DOHH2 (cell line): ENCODE results near the gene TJAP1.

Experiments
- H3F3A ChIP-seq: fragments of 200-600 bp; sonication (generic), shearing (Covaris generic); 2 replicates; pipeline ENCODE4 v1.6.0; 2016; ENCODE audit warnings: antibody characterized with exemption, mild to moderate bottlenecking; ENCODE audit not compliant: control insufficient read depth, insufficient read depth
- H3K27ac ChIP-seq: fragments of 200-600 bp; sonication (generic); 2 replicates; pipeline ENCODE4 v1.5.1; 2014; ENCODE audit warnings: low read depth, mild to moderate bottlenecking, low read length, moderate library complexity
- H3K27me3 ChIP-seq: fragments of 200-600 bp; sonication (generic); 2 replicates; pipeline ENCODE4 v1.6.1; 2014; ENCODE audit warnings: mild to moderate bottlenecking, low read length, mixed read lengths; ENCODE audit not compliant: control insufficient read depth
- H3K36me3 ChIP-seq: fragments of 200-600 bp; sonication (generic); 2 replicates; pipeline ENCODE4 v1.6.1; 2014; ENCODE audit warnings: mild to moderate bottlenecking, low read length, moderate library complexity, mixed read lengths; ENCODE audit not compliant: control insufficient read depth
- H3K4me1 ChIP-seq: fragments of 200-600 bp; sonication (generic); 2 replicates; pipeline ENCODE4 v1.6.1; 2014; ENCODE audit warnings: mild to moderate bottlenecking, low read length, mixed read lengths; ENCODE audit not compliant: control insufficient read depth
- H3K4me2 ChIP-seq: fragments of 200-600 bp; sonication (generic); 2 replicates; pipeline ENCODE4 v1.6.0; 2014; ENCODE audit warnings: mild to moderate bottlenecking, low read length, moderate library complexity
- H3K4me3 ChIP-seq: fragments of 200-600 bp; sonication (generic); 2 replicates; pipeline ENCODE4 v1.5.1; 2014; ENCODE audit warnings: mild to moderate bottlenecking, low read length, mixed read lengths
- H3K79me2 ChIP-seq: fragments of 200-600 bp; sonication (generic); 2 replicates; pipeline ENCODE4 v1.6.1; 2014; ENCODE audit warnings: mild to moderate bottlenecking, low read length, mixed read lengths; ENCODE audit not compliant: control insufficient read depth
- H3K9me2 ChIP-seq: fragments of 200-600 bp; sonication (generic); replicated peaks from 2 replicates; pipeline ENCODE4 v1.6.1; 2014; ENCODE audit warnings: mild to moderate bottlenecking, low read length, mixed read lengths; ENCODE audit not compliant: control insufficient read depth
- H3K9me3 ChIP-seq: fragments of 200-600 bp; sonication (generic); 2 replicates; pipeline ENCODE4 v1.6.1; 2014; ENCODE audit warnings: antibody characterized with exemption, low read length, mixed read lengths; ENCODE audit not compliant: control insufficient read depth, insufficient read depth
- H4K20me1 ChIP-seq: fragments of 200-600 bp; sonication (generic); 2 replicates; pipeline ENCODE4 v1.6.0; 2014; ENCODE audit warnings: low read depth, mild to moderate bottlenecking, antibody characterized with exemption, low read length, moderate library complexity; ENCODE audit not compliant: control insufficient read depth, insufficient read depth
- CTCF ChIP-seq: fragments of 200-600 bp; sonication (generic); IDR thresholded peaks from one replicate; pipeline ENCODE4 v1.5.1; 2014; ENCODE audit warnings: antibody characterized with exemption, mild to moderate bottlenecking, low read depth, low read length; ENCODE audit not compliant: poor library complexity, severe bottlenecking
- EZH2phosphoT487 ChIP-seq: fragments of 200-600 bp; sonication (generic); IDR thresholded peaks from 2 replicates; pipeline ENCODE4 v1.6.1; 2017; ENCODE audit warnings: borderline replicate concordance, mild to moderate bottlenecking, antibody characterized with exemption, low read length, moderate library complexity, mixed read lengths

The TJAP1 gene

GRCh38 chr6:43516697-43517504 is 39.5 kb downstream of the TJAP1 start, which contains the start of the genes POLR1C and YIPF3:
TSS of gene POLR1C (plus strand) at chr6:43517089. CDS start at chr6:43517110, 21 bp downstream.
TSS of gene YIPF3 (minus strand) at chr6:43516926. CDS start at chr6:43516807, 119 bp downstream.
- H3K4me3 ChIP-seq = peak within 1 kb of the TSS; percentile 99
- H3K4me1 ChIP-seq = peaks cover 23% of the 10 kb centered on the region
- H3K27ac ChIP-seq = peak within 1 kb of the TSS; percentile 42
- peak within 1 kb of the TSS; percentile 91 for H3K4me2 ChIP-seq
- peaks cover 7% of the 10 kb centered on the region; the same call in 1 of the 2 replicates for H3F3A ChIP-seq
- TF ChIP-seq EZH2phosphoT487 = no peak
- H3K27me3 ChIP-seq = no peaks in the 10 kb centered on the region
- H4K20me1 ChIP-seq = peaks cover 4% of the 10 kb centered on the region; the same call in 1 of the 2 replicates
- peaks cover 60% of the 10 kb centered on the region for H3K79me2 ChIP-seq
- peaks cover 87% of the 10 kb centered on the region for H3K36me3 ChIP-seq
- H3K9me3 ChIP-seq = no peaks in the 10 kb centered on the region
- no peaks in the 10 kb centered on the region for H3K9me2 ChIP-seq

GRCh38 chr6:43517505-43518357 is 40.4 kb downstream of the TJAP1 start:
- Histone ChIP-seq H3F3A (peaks cover 7% of the 10 kb centered on the region; the same call in 1 of the 2 replicates), H3K4me2 (peak overlapping the region; percentile 91), H4K20me1 (peaks cover 4% of the 10 kb centered on the region; the same call in 1 of the 2 replicates), H3K27ac (peak overlapping the region; percentile 42), H3K9me3 (no peaks in the 10 kb centered on the region), H3K4me1 (peaks cover 23% of the 10 kb centered on the region), H3K79me2 (peaks cover 60% of the 10 kb centered on the region), H3K9me2 (no peaks in the 10 kb centered on the region), H3K36me3 (peaks cover 87% of the 10 kb centered on the region), H3K27me3 (no peaks in the 10 kb centered on the region), H3K4me3 (peak overlapping the region; percentile 99)
- TF ChIP-seq CTCF = no peak
- TF ChIP-seq EZH2phosphoT487 = no peak

- H3K79me2 ChIP-seq = peaks cover 53% of the 10 kb centered on the region
Measured at GRCh38 chr6:43520097-43520496, 42.7 kb downstream of the TJAP1 start.

More at GRCh38 chr6:43520097-43520496, 42.7 kb downstream of the TJAP1 start:
- H3K27me3 ChIP-seq = no peaks in the 10 kb centered on the region
- H3K27ac ChIP-seq = no peak overlapping the region
- peaks cover 89% of the 10 kb centered on the region for H3K36me3 ChIP-seq
- peaks cover 7% of the 10 kb centered on the region; the same call in 1 of the 2 replicates for H3F3A ChIP-seq
- H4K20me1 ChIP-seq = peaks cover 4% of the 10 kb centered on the region; the same call in 1 of the 2 replicates
- H3K4me1 ChIP-seq = peaks cover 23% of the 10 kb centered on the region
- no peaks in the 10 kb centered on the region for H3K9me3 ChIP-seq
- H3K4me2 ChIP-seq = no peak overlapping the region
- no peak overlapping the region for H3K4me3 ChIP-seq
- H3K9me2 ChIP-seq = no peaks in the 10 kb centered on the region
- no peak for TF ChIP-seq CTCF
- TF ChIP-seq EZH2phosphoT487 = no peak
